Endothelial cell of umbilical vein (primary cell): Measurements from ENCODE around the gene PYGB. TPM values are rescaled to one million over a fixed set of nuclear protein-coding genes. Genes with fewer than 3 reads are reported as not detected.

Experiments used
- BruUV-seq: library from RNA; stranded (reverse); fragments of 400-500 nt; replicated peaks from 2 replicates; lab custom pipeline; 2021; lab: Mats Ljungman, UMichigan
- CTCF ChIA-PET: fragments of 300-600, 350-600 bp; sonication (Branson Sonifier 250); formaldehyde crosslinking; loops from one replicate; lab custom pipeline; 2021; ENCODE audit warnings: antibody characterized with exemption, inconsistent platforms; lab: Charles Lee
- POLR2A ChIA-PET: fragments of 300-600, 350-600 bp; sonication (Branson Sonifier 250); formaldehyde crosslinking; loops from one replicate; lab custom pipeline; 2021; ENCODE audit warnings: antibody characterized with exemption, inconsistent platforms; lab: Charles Lee
- DNase-seq: peaks from one replicate; pipeline ENCODE4 v3.0.0-alpha.2; 2011; ENCODE audit warnings: low read depth, low spot score
- FAIRE-seq: peaks from 2 replicates; lab custom pipeline; 2011; peaks lifted over from hg19 to GRCh38; lab: Jason Lieb, UNC
- H2AFZ ChIP-seq: 2 replicates; pipeline ENCODE4 v1.6.0; 2012; ENCODE audit warnings: low read depth, low read length, control low read depth, inconsistent platforms
- H3K27ac ChIP-seq: 2 replicates; pipeline ENCODE4 v1.5.1; 2011; ENCODE audit warnings: low read depth, mild to moderate bottlenecking, control low read depth, low read length, moderate library complexity; ENCODE audit not compliant: insufficient read depth
- H3K27me3 ChIP-seq, 2 experiments: 2 replicates each; pipeline versions ENCODE4 v1.6.0 to v1.6.1; 2011; ENCODE audit warnings: low read length in 2 of 2, mixed read lengths in 1 of 2; ENCODE audit not compliant: control insufficient read depth in 2 of 2, insufficient read depth in 2 of 2
- H3K36me3 ChIP-seq, 2 experiments: 2 replicates in 1 of 2; 3 replicates in 1 of 2; pipeline ENCODE4 v1.5.1; 2011; ENCODE audit warnings: low read length in 2 of 2, mild to moderate bottlenecking in 1 of 2, moderate library complexity in 1 of 2; ENCODE audit not compliant: control insufficient read depth in 2 of 2, insufficient read depth in 2 of 2; ENCODE audit errors: extremely low read depth in 1 of 2
- H3K4me1 ChIP-seq: 3 replicates; pipeline ENCODE4 v1.5.1; 2011; ENCODE audit warnings: mild to moderate bottlenecking, low read length; ENCODE audit not compliant: control insufficient read depth, insufficient read depth; ENCODE audit errors: extremely low read depth
- H3K4me2 ChIP-seq: 2 replicates; pipeline ENCODE4 v1.6.1; 2011; ENCODE audit warnings: low read length, control low read depth, mixed read lengths; ENCODE audit not compliant: insufficient read depth
- H3K4me3 ChIP-seq, 3 experiments: fragments of 200-600 bp in 1 of 3; sonication (generic), shearing (Covaris generic) in 1 of 3; replicated peaks in 1 of 3; 2 replicates each; pipeline ENCODE4 v1.5.1; 2011 to 2016; ENCODE audit warnings: control low read depth in 3 of 3, low read length in 3 of 3, mild to moderate bottlenecking in 2 of 3, inconsistent platforms in 1 of 3, low read depth in 1 of 3, moderate library complexity in 1 of 3; ENCODE audit not compliant: insufficient read depth in 1 of 3
- H3K79me2 ChIP-seq: 2 replicates; pipeline ENCODE4 v1.6.0; 2012; ENCODE audit warnings: low read length, inconsistent platforms; ENCODE audit not compliant: control insufficient read depth, insufficient read depth
- H3K9ac ChIP-seq: replicated peaks from 2 replicates; pipeline ENCODE3; 2011; ENCODE audit warnings: low read length, control low read depth; ENCODE audit not compliant: insufficient read depth; ENCODE audit errors: extremely low read depth
- H3K9me1 ChIP-seq: replicated peaks from 3 replicates; pipeline ENCODE4 v1.6.0; 2011; ENCODE audit warnings: mild to moderate bottlenecking, low read length; ENCODE audit not compliant: control insufficient read depth, insufficient read depth; ENCODE audit errors: extremely low read depth
- H3K9me3 ChIP-seq: replicated peaks from 2 replicates; pipeline ENCODE4 v1.5.1; 2012; ENCODE audit warnings: low read length, inconsistent platforms; ENCODE audit not compliant: control insufficient read depth, insufficient read depth
- H4K20me1 ChIP-seq: replicated peaks from 2 replicates; pipeline ENCODE3; 2011; ENCODE audit warnings: mild to moderate bottlenecking, low read length; ENCODE audit not compliant: control insufficient read depth, insufficient read depth; ENCODE audit errors: extremely low read depth
- EZH2 ChIP-seq: IDR thresholded peaks from 2 replicates; pipeline ENCODE4 v1.6.1; 2012; ENCODE audit warnings: borderline replicate concordance, low read depth, mild to moderate bottlenecking, moderate library complexity, low read length, inconsistent platforms; ENCODE audit not compliant: severe bottlenecking
- FOS ChIP-seq: IDR thresholded peaks from 2 replicates; pipeline ENCODE4 v1.6.1; 2011; ENCODE audit warnings: mild to moderate bottlenecking, low read length, moderate library complexity, borderline replicate concordance; ENCODE audit not compliant: insufficient read depth
- GATA2 ChIP-seq: IDR thresholded peaks from 2 replicates; pipeline ENCODE4 v1.7.0; 2011; ENCODE audit warnings: low read depth, mild to moderate bottlenecking, moderate library complexity, mixed read lengths, low read length; ENCODE audit not compliant: insufficient read length, insufficient read depth
- MYC ChIP-seq: IDR thresholded peaks from one replicate; pipeline ENCODE4 v1.6.1; 2011; ENCODE audit warnings: mild to moderate bottlenecking, low read depth, low read length
- POLR2AphosphoS5 ChIP-seq: IDR thresholded peaks from 2 replicates; pipeline ENCODE4 v1.6.1; 2012; ENCODE audit warnings: low read depth, mild to moderate bottlenecking, control low read depth, low read length, moderate library complexity; ENCODE audit not compliant: insufficient read depth
- dilution Hi-C: fragments of 300-500 bp; cut with MboI; formaldehyde crosslinking; loops from one replicate; pipeline ENCODE4 v1.15.0; 2019; ENCODE audit warnings: low sequenced_read_pairs; ENCODE audit not compliant: extremely low pct_ligation_motif_present
- intact Hi-C: fragments of 100-400 bp; cut with micrococcal nuclease; formaldehyde crosslinking; loops from one replicate; pipeline ENCODE4 v1.10.0; 2022
- polyA plus RNA-seq, 4 experiments: library from polyadenylated mRNA; depleted of rRNA in 3 of 4; stranded (reverse) in 3 of 4; unstranded in 1 of 4; fragments of >200 nt; gene quantifications; 2 replicates each; pipeline versions ENCODE4 v1.2.1 to v1.2.3, GENCODE V29; 2011 to 2012; ENCODE audit warnings: missing spikeins in 1 of 4
- total RNA-seq: library from RNA; stranded (reverse); gene quantifications from 2 replicates; pipeline ENCODE4 v1.2.3, GENCODE V29; 2021
- TF ChIP-seq, protein P1 (sequence below), 2 donors: IDR thresholded peaks; 1 replicate in 1 of 2; 2 replicates in 1 of 2; pipeline ENCODE4 v1.5.1; 2011; ENCODE audit warnings: low read length in 2 of 2, mild to moderate bottlenecking in 2 of 2, moderate library complexity in 2 of 2, control low read depth in 1 of 2, inconsistent platforms in 1 of 2, low read depth in 1 of 2; ENCODE audit not compliant: insufficient read depth in 1 of 2; ENCODE audit errors: extremely low read depth in 1 of 2
- TF ChIP-seq, protein P2 (sequence below): IDR thresholded peaks from 2 replicates; pipeline ENCODE4 v1.6.1; 2011; ENCODE audit not compliant: insufficient read depth, insufficient read length

The PYGB gene
- total and polyA plus RNA-seq, 2 donors (not counting 3 experiments of a cell fraction or from before 2014, with no cell fraction given) = 36.1 to 60.2 TPM

DNA sequence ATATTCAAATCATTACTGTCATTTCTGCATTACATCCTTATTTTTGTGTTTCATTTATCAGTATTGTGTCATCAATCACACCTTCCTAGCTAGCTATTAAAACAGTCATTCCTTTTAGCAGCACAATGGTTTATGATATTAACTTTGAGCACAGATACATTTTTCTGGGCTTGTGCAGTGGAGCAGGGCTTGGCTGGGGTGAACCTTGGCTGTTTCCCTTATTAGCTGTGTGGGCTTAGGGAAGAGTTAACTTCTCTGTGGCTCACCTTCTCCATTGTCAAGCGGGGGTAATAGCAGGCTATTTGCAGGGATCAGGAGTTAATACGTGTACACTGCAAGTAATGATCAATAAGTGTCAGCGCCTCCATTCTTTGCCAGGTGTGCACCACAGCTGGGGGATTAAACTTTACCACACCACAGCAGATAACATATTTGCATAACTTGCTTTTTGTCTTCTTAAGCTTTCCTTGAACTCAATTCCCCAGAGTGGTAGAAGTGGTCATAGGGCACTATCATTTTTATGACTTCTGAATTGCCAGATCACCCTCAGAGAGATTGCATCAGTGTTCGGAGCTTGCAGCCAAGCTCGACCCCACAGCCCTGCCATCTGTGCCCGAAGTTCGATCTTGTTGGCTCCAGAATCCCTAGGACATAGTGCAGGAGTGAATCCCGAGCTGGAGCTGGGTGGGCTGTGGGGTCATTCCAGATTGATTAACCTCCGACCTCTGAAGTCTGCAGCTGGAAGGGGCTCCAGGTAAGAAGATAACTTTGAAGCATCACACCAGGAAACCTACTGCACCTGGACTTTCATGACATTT, 1.5 kb upstream of the PYGB start:
- BruUV-seq = TSS peak; percentile 34
- Histone ChIP-seq H3K27me3 (no peaks in the 10 kb centered on the region), H3K27ac (no peak overlapping the region), H3K36me3 (no peaks in the 10 kb centered on the region), H3K4me1 (peaks cover 11% of the 10 kb centered on the region), H3K9me3 (no peaks in the 10 kb centered on the region), H2AFZ (no peak overlapping the region), H4K20me1 (no peaks in the 10 kb centered on the region), H3K79me2 (peaks cover 27% of the 10 kb centered on the region), H3K9me1 (no peaks in the 10 kb centered on the region), H3K4me3 (no peak overlapping the region), H3K4me2 (no peak overlapping the region), H3K9ac (no peak overlapping the region)
- no peak for TF ChIP-seq MYC
- no peak for TF ChIP-seq POLR2AphosphoS5
- no peak for TF ChIP-seq EZH2
- no peak for DNase-seq
- intact Hi-C loops (loop anchor here (5.0 kb wide), 1 partner anchor 189 kb away; the partner anchor contains the start of gene ACSS1), dilution Hi-C loops (no loop called here)
- no peak for FAIRE-seq
- POLR2A ChIA-PET = interaction anchor here (1.0 kb wide), 1 partner anchor 51 kb away, joined by 3 read pairs; the partner anchor contains the start of gene ENTPD6
- CTCF ChIA-PET = interaction anchor here (0.8 to 4.6 kb wide), 19 partner anchors 8 to 251 kb away, joined by 3 to 93 read pairs (median 5); partner anchors contain the start of genes ENTPD6 and GINS1

- peak overlapping the region; percentile 86 for H2AFZ ChIP-seq
- no peaks in the 10 kb centered on the region for H3K9me3 ChIP-seq
- dilution Hi-C loops (no loop called here), intact Hi-C loops (loop anchor here (1.0 to 5.0 kb wide), 5 partner anchors 9 to 252 kb away; partner anchors contain the start of genes ABHD12, ACSS1 and ENTPD6)
- H3K36me3 ChIP-seq = no peaks in the 10 kb centered on the region
- H3K9ac ChIP-seq = peak overlapping the region; percentile 36
- no peaks in the 10 kb centered on the region for H3K9me1 ChIP-seq
- peak; percentile 90 for FAIRE-seq
- peaks cover 34% of the 10 kb centered on the region for H3K79me2 ChIP-seq
- TF ChIP-seq GATA2 (no peak), FOS (no peak), POLR2AphosphoS5 (no peak)
- TF ChIP-seq, protein P1, sequence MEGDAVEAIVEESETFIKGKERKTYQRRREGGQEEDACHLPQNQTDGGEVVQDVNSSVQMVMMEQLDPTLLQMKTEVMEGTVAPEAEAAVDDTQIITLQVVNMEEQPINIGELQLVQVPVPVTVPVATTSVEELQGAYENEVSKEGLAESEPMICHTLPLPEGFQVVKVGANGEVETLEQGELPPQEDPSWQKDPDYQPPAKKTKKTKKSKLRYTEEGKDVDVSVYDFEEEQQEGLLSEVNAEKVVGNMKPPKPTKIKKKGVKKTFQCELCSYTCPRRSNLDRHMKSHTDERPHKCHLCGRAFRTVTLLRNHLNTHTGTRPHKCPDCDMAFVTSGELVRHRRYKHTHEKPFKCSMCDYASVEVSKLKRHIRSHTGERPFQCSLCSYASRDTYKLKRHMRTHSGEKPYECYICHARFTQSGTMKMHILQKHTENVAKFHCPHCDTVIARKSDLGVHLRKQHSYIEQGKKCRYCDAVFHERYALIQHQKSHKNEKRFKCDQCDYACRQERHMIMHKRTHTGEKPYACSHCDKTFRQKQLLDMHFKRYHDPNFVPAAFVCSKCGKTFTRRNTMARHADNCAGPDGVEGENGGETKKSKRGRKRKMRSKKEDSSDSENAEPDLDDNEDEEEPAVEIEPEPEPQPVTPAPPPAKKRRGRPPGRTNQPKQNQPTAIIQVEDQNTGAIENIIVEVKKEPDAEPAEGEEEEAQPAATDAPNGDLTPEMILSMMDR (IDR thresholded peaks at IDR 0.05; ENCODE audit: extremely low read depth in 1 of 2, insufficient read depth in 1 of 2, low read depth in 1 of 2, low read length in 2 of 2) = peak; percentile 43 to 76
- TF ChIP-seq, protein P2, sequence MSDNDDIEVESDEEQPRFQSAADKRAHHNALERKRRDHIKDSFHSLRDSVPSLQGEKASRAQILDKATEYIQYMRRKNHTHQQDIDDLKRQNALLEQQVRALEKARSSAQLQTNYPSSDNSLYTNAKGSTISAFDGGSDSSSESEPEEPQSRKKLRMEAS = no peak
- BruUV-seq = no TSS peak
- H4K20me1 ChIP-seq = no peaks in the 10 kb centered on the region
- H3K4me3 ChIP-seq = peak overlapping the region; percentile 32 to 71 (median 48)
- CTCF ChIA-PET = interaction anchor here (0.6 to 4.6 kb wide), 30 partner anchors 7 to 372 kb away, joined by 3 to 93 read pairs (median 4); partner anchors contain the start of genes ENTPD6 and GINS1
- H3K27ac ChIP-seq = no peak overlapping the region
- DNase-seq = peak; percentile 77
- POLR2A ChIA-PET = interaction anchor here (0.7 to 1.0 kb wide), 2 partner anchors 52 to 338 kb away, joined by 3 read pairs; partner anchors contain the start of gene ENTPD6
- H3K27me3 ChIP-seq = no peaks in the 10 kb centered on the region
- H3K4me1 ChIP-seq = peaks cover 11% of the 10 kb centered on the region
- peak overlapping the region; percentile 38 for H3K4me2 ChIP-seq
Observed at GRCh38 chr20:25247000-25247517, 826 bp upstream of the PYGB start.
